Measurements from ENCODE around the gene RANBP10. TPM values are rescaled to one million over a fixed set of nuclear protein-coding genes. Genes with fewer than 3 reads are reported as not detected.

The RANBP10 gene
- total and polyA plus RNA-seq, 2 of the 13 experiments (the other 11 are each of a cell fraction or from before 2014, with no cell fraction given) = 9.2 to 22.7 TPM

- TF ChIP-seq ZFY (CRISPR knock-in tag; IDR thresholded peaks at IDR 0.05) (0 out of 2 replicates have a peak, but pooled peaks have one; percentile 12), SPEN (CRISPR knock-in tag; IDR thresholded peaks at IDR 0.05; ENCODE audit: low read depth) (peak; percentile 5; the same call in 1 of the 2 replicates), ZNF607 (CRISPR knock-in tag; IDR thresholded peaks at IDR 0.05; ENCODE audit: borderline replicate concordance) (peak; percentile 46; the same call in 1 of the 2 replicates), ZBTB34 (CRISPR knock-in tag; IDR thresholded peaks at IDR 0.05) (0 out of 2 replicates have a peak, but pooled peaks have one; percentile 76), RXRA (CRISPR knock-in tag; IDR thresholded peaks at IDR 0.05) (peak; percentile 60; the same call in 1 of the 2 replicates), MTF2 (CRISPR knock-in tag; IDR thresholded peaks at IDR 0.05; ENCODE audit: borderline replicate concordance) (no peak), ZBTB21 (CRISPR knock-in tag; IDR thresholded peaks at IDR 0.05) (no peak), SP140L (CRISPR knock-in tag; IDR thresholded peaks at IDR 0.05; ENCODE audit: borderline replicate concordance) (no peak; the same call in 1 of the 2 replicates), ZNF225 (CRISPR knock-in tag; IDR thresholded peaks at IDR 0.05) (no peak), RAD21 (CRISPR knock-in tag; IDR thresholded peaks at IDR 0.05) (peak; percentile 37; the same call in 1 of the 2 replicates), SALL2 (CRISPR knock-in tag; IDR thresholded peaks at IDR 0.05) (0 out of 2 replicates have a peak, but pooled peaks have one; percentile 10), TOPORS (CRISPR knock-in tag; IDR thresholded peaks at IDR 0.05) (0 out of 2 replicates have a peak, but pooled peaks have one; percentile 30), ZNF780A (CRISPR knock-in tag; IDR thresholded peaks at IDR 0.05) (0 out of 2 replicates have a peak, but pooled peaks have one; percentile 44), SALL1 (CRISPR knock-in tag; IDR thresholded peaks at IDR 0.05) (peak; percentile 36; the same call in 1 of the 2 replicates), ZNF292 (CRISPR knock-in tag; IDR thresholded peaks at IDR 0.05; ENCODE audit: borderline replicate concordance, low read depth) (0 out of 2 replicates have a peak, but pooled peaks have one; percentile 36), BHLHE40 (IDR thresholded peaks at IDR 0.05; ENCODE audit: low read length) (no peak), HOXA5 (CRISPR knock-in tag; IDR thresholded peaks at IDR 0.05) (no peak), SOX6 (IDR thresholded peaks at IDR 0.05) (no peak), SOX6 (CRISPR knock-in tag; IDR thresholded peaks at IDR 0.05) (no peak), YEATS2 (CRISPR knock-in tag; IDR thresholded peaks at IDR 0.05; ENCODE audit: borderline replicate concordance) (no peak), ZNF883 (CRISPR knock-in tag; IDR thresholded peaks at IDR 0.05; ENCODE audit: not compliant biosample characterization) (no peak), ZBTB26 (CRISPR knock-in tag; IDR thresholded peaks at IDR 0.05; ENCODE audit: borderline replicate concordance) (no peak), ZNF430 (CRISPR knock-in tag; IDR thresholded peaks at IDR 0.05) (peak; percentile 23), GATAD1 (CRISPR knock-in tag; IDR thresholded peaks at IDR 0.05) (no peak; the same call in 1 of the 2 replicates), ZNF724P (CRISPR knock-in tag; IDR thresholded peaks at IDR 0.05; ENCODE audit: borderline replicate concordance) (0 out of 2 replicates have a peak, but pooled peaks have one; percentile 27), JUN (CRISPR knock-in tag; IDR thresholded peaks at IDR 0.05) (no peak), CHCHD3 (CRISPR knock-in tag; IDR thresholded peaks at IDR 0.05) (peak; percentile 79; the same call in 1 of the 2 replicates), SKIL (CRISPR knock-in tag; IDR thresholded peaks at IDR 0.05; ENCODE audit: borderline replicate concordance) (no peak)
Measured at GRCh38 chr16:67807148-67807682, 855 bp upstream of the RANBP10 start (continued).

Data from HepG2 (cell line).